HepG2 (cell line): ENCODE results near the gene HEXIM1. TPM values are rescaled to one million over a fixed set of nuclear protein-coding genes. Genes with fewer than 3 reads are reported as not detected.
A peak's percentile ranks its signal among the peaks of the same experiment; 100 is the strongest.

Experiments used
- CERS6 ChIP-seq: sonication (generic); formaldehyde crosslinking; IDR thresholded peaks from 2 replicates; pipeline ENCODE4 v1.5.0; 2020; ENCODE audit warnings: missing genetic modification reagents
- CHD4 ChIP-seq: fragments of 200-600 bp; sonication (generic); IDR thresholded peaks from 2 replicates; pipeline ENCODE4 v1.7.0; 2017; ENCODE audit warnings: mild to moderate bottlenecking, low read length, borderline replicate concordance
- CREM ChIP-seq, 2 experiments: sonication (generic) in 1 of 2; formaldehyde crosslinking in 1 of 2; IDR thresholded peaks; 2 replicates each; pipeline versions ENCODE4 v1.4.0 to v1.6.1; 2016 to 2020; ENCODE audit warnings: antibody characterized with exemption in 1 of 2, mild to moderate bottlenecking in 1 of 2, missing genetic modification reagents in 1 of 2
- FOXO1 ChIP-seq: sonication (generic); formaldehyde crosslinking; IDR thresholded peaks from 2 replicates; pipeline ENCODE4 v1.4.0; 2020; ENCODE audit warnings: missing genetic modification reagents
- HNF1A ChIP-seq, 2 experiments: sonication (generic) in 1 of 2; formaldehyde crosslinking in 1 of 2; IDR thresholded peaks; 2 replicates each; pipeline versions ENCODE4 v1.4.0 to v1.6.1; 2016 to 2020; ENCODE audit warnings: borderline replicate concordance in 1 of 2, low read depth in 1 of 2, mild to moderate bottlenecking in 1 of 2, missing genetic modification reagents in 1 of 2
- HOXA5 ChIP-seq: sonication (generic); formaldehyde crosslinking; IDR thresholded peaks from 2 replicates; pipeline ENCODE4 v1.4.0; 2020; ENCODE audit warnings: missing genetic modification reagents
- JUND ChIP-seq: sonication (generic); formaldehyde crosslinking; IDR thresholded peaks from 2 replicates; pipeline ENCODE4 v1.8.0; 2022; ENCODE audit warnings: mild to moderate bottlenecking, missing genetic modification reagents
- KLF11 ChIP-seq: IDR thresholded peaks from 2 replicates; pipeline ENCODE4 v1.6.1; 2016; ENCODE audit warnings: missing compliant biosample characterization
- KLF15 ChIP-seq: sonication (generic); formaldehyde crosslinking; IDR thresholded peaks from 2 replicates; pipeline ENCODE4 v1.8.1; 2023; ENCODE audit warnings: borderline replicate concordance, mild to moderate bottlenecking, inconsistent platforms, missing genetic modification reagents, mixed read lengths
- MAFF ChIP-seq: IDR thresholded peaks from 2 replicates; pipeline ENCODE4 v1.6.1; 2011; ENCODE audit warnings: low read depth, low read length, improper control_type of control experiment
- MAFK ChIP-seq, 2 experiments: IDR thresholded peaks in 1 of 2; conservative IDR thresholded peaks in 1 of 2; 2 replicates each; pipeline ENCODE4 v1.6.1; 2011; ENCODE audit warnings: improper control_type of control experiment in 2 of 2, low read length in 2 of 2
- PHF5A ChIP-seq: IDR thresholded peaks from one replicate; pipeline ENCODE4 v1.6.1; 2018; ENCODE audit warnings: low read depth, missing genetic modification reagents; ENCODE audit not compliant: unreplicated experiment
- SALL2 ChIP-seq: sonication (generic); formaldehyde crosslinking; IDR thresholded peaks from 2 replicates; pipeline ENCODE4 v1.8.1; 2023; ENCODE audit warnings: mild to moderate bottlenecking, missing genetic modification reagents, inconsistent platforms
- TRIM24 ChIP-seq: sonication (generic); formaldehyde crosslinking; IDR thresholded peaks from 2 replicates; pipeline ENCODE4 v1.8.0; 2022; ENCODE audit warnings: mild to moderate bottlenecking, missing genetic modification reagents
- ZFYVE20 ChIP-seq: sonication (generic); formaldehyde crosslinking; IDR thresholded peaks from 2 replicates; pipeline ENCODE4 v1.8.0; 2023; ENCODE audit warnings: low read depth, mild to moderate bottlenecking, moderate library complexity, missing genetic modification reagents, borderline replicate concordance
- ZKSCAN1 ChIP-seq: fragments of 150-350 bp; IDR thresholded peaks from 2 replicates; pipeline ENCODE4 v1.6.1; 2014; ENCODE audit warnings: low read length
- ZNF3 ChIP-seq: IDR thresholded peaks from 2 replicates; pipeline ENCODE4 v1.7.0; 2017; ENCODE audit warnings: inconsistent platforms
- ZNF317 ChIP-seq: sonication (generic); formaldehyde crosslinking; IDR thresholded peaks from 2 replicates; pipeline ENCODE4 v1.5.0; 2020; ENCODE audit warnings: mild to moderate bottlenecking, missing genetic modification reagents
- ZNF326 ChIP-seq: sonication (generic); formaldehyde crosslinking; IDR thresholded peaks from 2 replicates; pipeline ENCODE4 v1.4.0; 2020; ENCODE audit warnings: missing genetic modification reagents, borderline replicate concordance
- ZNF570 ChIP-seq: sonication (generic); formaldehyde crosslinking; IDR thresholded peaks from 2 replicates; pipeline ENCODE4 v1.4.0; 2020; ENCODE audit warnings: mild to moderate bottlenecking, missing genetic modification reagents, borderline replicate concordance
- ZNF749 ChIP-seq: sonication (generic); formaldehyde crosslinking; IDR thresholded peaks from 2 replicates; pipeline ENCODE4 v1.8.0; 2022; ENCODE audit warnings: mild to moderate bottlenecking, missing genetic modification reagents, moderate library complexity, borderline replicate concordance
- ZNF75D ChIP-seq: sonication (generic); formaldehyde crosslinking; IDR thresholded peaks from 2 replicates; pipeline ENCODE4 v1.8.1; 2023; ENCODE audit warnings: missing genetic modification reagents, mild to moderate bottlenecking, borderline replicate concordance
- ZNF761 ChIP-seq: sonication (generic); formaldehyde crosslinking; conservative IDR thresholded peaks from 2 replicates; pipeline ENCODE4 v1.4.0; 2020; ENCODE audit warnings: mild to moderate bottlenecking, missing genetic modification reagents
- ZNF766 ChIP-seq: sonication (generic); formaldehyde crosslinking; IDR thresholded peaks from 2 replicates; pipeline ENCODE4 v1.5.0; 2020; ENCODE audit warnings: missing genetic modification reagents, borderline replicate concordance
- ZSCAN22 ChIP-seq: sonication (generic); formaldehyde crosslinking; IDR thresholded peaks from 2 replicates; pipeline ENCODE4 v1.4.0; 2020; ENCODE audit warnings: mild to moderate bottlenecking, missing genetic modification reagents
- polyA plus RNA-seq, 8 experiments: library from polyadenylated mRNA; depleted of rRNA in 3 of 8; stranded (reverse) in 7 of 8; unstranded in 1 of 8; fragments of >200 nt; fragmentation: Illumina TruSeq in 4 of 8; extraction: Trizol in 4 of 8; gene quantifications; 2 replicates each; pipeline versions ENCODE4 v1.2.1 to v1.2.3, GENCODE V29; 2011 to 2016; ENCODE audit warnings: low read depth in 4 of 8, missing spikeins in 1 of 8, mixed read lengths in 1 of 8; ENCODE audit not compliant: insufficient read depth in 1 of 8
- total RNA-seq, 5 experiments: library from RNA; depleted of rRNA; stranded (reverse); fragments of >200 nt; fragmentation: Illumina TruSeq; extraction: Trizol; gene quantifications; 2 replicates each; pipeline ENCODE4 v1.2.3, GENCODE V29; 2016; ENCODE audit warnings: low read depth in 1 of 5

HEXIM1 gene
- total and polyA plus RNA-seq, 2 of the 13 experiments (the other 11 are each of a cell fraction or from before 2014, with no cell fraction given) = 10.5 to 16.6 TPM

GRCh38 chr17:45148183-45149036 is at the start of gene HEXIM1 (continued):
- TF ChIP-seq HNF1A (IDR thresholded peaks at IDR 0.05; ENCODE audit: low read depth) = peak; percentile 74; the same call in 1 of the 2 replicates
- TF ChIP-seq HNF1A (CRISPR knock-in tag; IDR thresholded peaks at IDR 0.05; ENCODE audit: borderline replicate concordance) = peak; percentile 72
- 0 out of 2 replicates have a peak, but pooled peaks have one; percentile 54 for TF ChIP-seq ZNF75D (CRISPR knock-in tag)
- no peak; the same call in 1 of the 2 replicates for TF ChIP-seq MAFF
- 0 out of 2 replicates have a peak, but pooled peaks have one; percentile 88 for TF ChIP-seq HOXA5 (CRISPR knock-in tag)
- no peak for TF ChIP-seq ZNF570 (CRISPR knock-in tag)
- no peak; the same call in 1 of the 2 replicates for TF ChIP-seq ZFYVE20 (CRISPR knock-in tag)
- TF ChIP-seq KLF11 = peak; percentile 96; the same call in 1 of the 2 replicates
- peak; percentile 88; the same call in 1 of the 2 replicates for TF ChIP-seq SALL2 (CRISPR knock-in tag)
- no peak for TF ChIP-seq TRIM24 (CRISPR knock-in tag)
- TF ChIP-seq FOXO1 = peak; percentile 44
- TF ChIP-seq ZNF761 (CRISPR knock-in tag) = no peak
- no peak for TF ChIP-seq CHD4
- TF ChIP-seq CREM (IDR thresholded peaks at IDR 0.05) = peak; percentile 85
- no peak for TF ChIP-seq CREM (CRISPR knock-in tag; IDR thresholded peaks at IDR 0.05)
- peak; percentile 53 for TF ChIP-seq PHF5A (CRISPR knock-in tag)
- TF ChIP-seq ZNF326 (CRISPR knock-in tag) = no peak
- TF ChIP-seq ZSCAN22 (CRISPR knock-in tag) = no peak
- TF ChIP-seq CERS6 (CRISPR knock-in tag) = no peak
- TF ChIP-seq ZNF749 (CRISPR knock-in tag) = no peak
- no peak; the same call in 1 of the 2 replicates for TF ChIP-seq ZNF3 (CRISPR knock-in tag)
- peak; percentile 74; the same call in 1 of the 2 replicates for TF ChIP-seq ZKSCAN1
- TF ChIP-seq MAFK (conservative IDR thresholded peaks at IDR 0.05 in 1 of 2, IDR thresholded peaks at IDR 0.05 in 1 of 2; ENCODE audit: low read length in 2 of 2) = peak in 1 of 2 experiments; percentile 31; a peak in 2 of 4 replicates
- TF ChIP-seq JUND = peak; percentile 83
- peak; percentile 83; the same call in 1 of the 2 replicates for TF ChIP-seq ZNF766
- 0 out of 2 replicates have a peak, but pooled peaks have one; percentile 33 for TF ChIP-seq ZNF317
- no peak for TF ChIP-seq KLF15 (CRISPR knock-in tag)
